HepG2 (cell line): ENCODE results near the gene FBXO48. TPM values are rescaled to one million over a fixed set of nuclear protein-coding genes. Genes with fewer than 3 reads are reported as not detected.

Experiments
- ATAC-seq: fragments of 200-7000 bp; cut with Tn5 transposase; 3 replicates; pipeline ENCODE4 v1.9.1; 2020; ENCODE audit warnings: mild to moderate bottlenecking, moderate library complexity
- BruUV-seq: library from RNA; stranded (reverse); fragments of 400-500 nt; replicated peaks from 2 replicates; lab custom pipeline; 2021; lab: Mats Ljungman, UMichigan
- CTCF ChIA-PET: fragments of 300-600 bp; formaldehyde crosslinking; extraction: SDS; loops from one replicate; lab custom pipeline; 2021; ENCODE audit warnings: low total read pairs, inconsistent platforms, low intra/inter-chr PET ratio; lab: Yijun Ruan, JAX
- POLR2A ChIA-PET: fragments of 350-600 bp; sonication (Branson Sonifier 250); formaldehyde crosslinking; loops from one replicate; lab custom pipeline; 2020; ENCODE audit warnings: antibody characterized with exemption, inconsistent platforms; lab: Yijun Ruan, JAX
- DNase-seq: peaks from one replicate; pipeline ENCODE4 v3.0.0-alpha.2; 2015; ENCODE audit warnings: low spot score
- FAIRE-seq: peaks from 3 replicates; lab custom pipeline; 2011; peaks lifted over from hg19 to GRCh38; lab: Jason Lieb, UNC
- H2AFZ ChIP-seq: one replicate; pipeline ENCODE4 v1.6.1; 2011; ENCODE audit warnings: low read length, inconsistent platforms
- H3K27ac ChIP-seq: fragments of 300-600 bp; 3 replicates; pipeline ENCODE4 v1.8.0; 2011; ENCODE audit warnings: mixed run types, mild to moderate bottlenecking, mixed read lengths, low read length, inconsistent platforms; ENCODE audit not compliant: insufficient read depth; ENCODE audit errors: extremely low read length
- H3K27me3 ChIP-seq, 2 experiments: fragments of 200-600 bp in 1 of 2; 2 replicates in 1 of 2; 3 replicates in 1 of 2; pipeline versions ENCODE4 v1.6.0 to v1.8.0; 2011; ENCODE audit warnings: low read length in 2 of 2, mild to moderate bottlenecking in 2 of 2, moderate library complexity in 2 of 2, inconsistent platforms in 1 of 2; ENCODE audit not compliant: insufficient read depth in 2 of 2, control insufficient read depth in 1 of 2
- H3K36me3 ChIP-seq, 2 experiments: fragments of 200-600 bp in 1 of 2; replicated peaks in 1 of 2; 2 replicates in 1 of 2; 3 replicates in 1 of 2; pipeline versions ENCODE4 v1.5.1 to v1.8.0; 2011; ENCODE audit warnings: low read length in 2 of 2, inconsistent platforms in 1 of 2; ENCODE audit not compliant: insufficient read depth in 2 of 2, control insufficient read depth in 1 of 2
- H3K4me1 ChIP-seq: 2 replicates; pipeline ENCODE4 v1.5.1; 2012; ENCODE audit warnings: low read length, inconsistent platforms; ENCODE audit not compliant: insufficient read depth
- H3K4me2 ChIP-seq: 2 replicates; pipeline ENCODE4 v1.6.0; 2011; ENCODE audit warnings: low read depth, low read length, inconsistent platforms
- H3K4me3 ChIP-seq, 3 experiments: fragments of 200-600 bp in 1 of 3; sonication (generic), shearing (Covaris generic) in 1 of 3; replicated peaks in 1 of 3; 2 replicates each; pipeline ENCODE4 v1.5.1; 2011 to 2016; ENCODE audit warnings: low read length in 3 of 3, inconsistent platforms in 2 of 3, low read depth in 2 of 3, mild to moderate bottlenecking in 2 of 3, control low read depth in 1 of 3, mixed read lengths in 1 of 3; ENCODE audit not compliant: insufficient read depth in 1 of 3
- H3K79me2 ChIP-seq: one replicate; pipeline ENCODE4 v1.6.1; 2011; ENCODE audit warnings: low read length, inconsistent platforms; ENCODE audit not compliant: insufficient read depth
- H3K9ac ChIP-seq: 2 replicates; pipeline ENCODE4 v1.6.0; 2011; ENCODE audit warnings: mild to moderate bottlenecking, low read depth, low read length, inconsistent platforms; ENCODE audit not compliant: insufficient read depth
- H3K9me3 ChIP-seq: 2 replicates; pipeline ENCODE4 v1.5.1; 2012; ENCODE audit warnings: mild to moderate bottlenecking, low read length
- H4K20me1 ChIP-seq: 2 replicates; pipeline ENCODE4 v1.6.0; 2011; ENCODE audit warnings: inconsistent platforms, mild to moderate bottlenecking, low read length, moderate library complexity; ENCODE audit not compliant: insufficient read depth
- ATM ChIP-seq: fragments of 450-650 bp; IDR thresholded peaks from 2 replicates; pipeline ENCODE4 v1.7.1; 2017; ENCODE audit warnings: mild to moderate bottlenecking, borderline replicate concordance
- CBX2 ChIP-seq, 2 experiments: fragments of 200-600 bp in 1 of 2; sonication (generic); formaldehyde crosslinking in 1 of 2; IDR thresholded peaks; 2 replicates each; pipeline versions ENCODE4 v1.7.0 to v1.8.1; 2018 to 2022; ENCODE audit warnings: low read depth in 2 of 2, low read length in 1 of 2, mild to moderate bottlenecking in 1 of 2, missing genetic modification reagents in 1 of 2
- CEBPG ChIP-seq: IDR thresholded peaks from 2 replicates; pipeline ENCODE4 v1.6.1; 2016
- ETV5 ChIP-seq: IDR thresholded peaks from 2 replicates; pipeline ENCODE4 v1.6.1; 2018; ENCODE audit warnings: missing biosample characterization, missing genetic modification reagents, inconsistent platforms, borderline replicate concordance
- FOXK1 ChIP-seq: sonication (generic); formaldehyde crosslinking; IDR thresholded peaks from 2 replicates; pipeline ENCODE4 v1.4.0; 2020; ENCODE audit warnings: low read depth, missing genetic modification reagents, borderline replicate concordance
- FOXK2 ChIP-seq: fragments of 450-650 bp; IDR thresholded peaks from 2 replicates; pipeline ENCODE4 v1.6.1; 2016
- IKZF1 ChIP-seq: fragments of 450-650 bp; IDR thresholded peaks from 2 replicates; pipeline ENCODE4 v1.7.1; 2016
- JDP2 ChIP-seq: sonication (generic); formaldehyde crosslinking; IDR thresholded peaks from 2 replicates; pipeline ENCODE4 v1.8.1; 2022; ENCODE audit warnings: missing genetic modification reagents, borderline replicate concordance
- NFKB2 ChIP-seq: sonication (generic); formaldehyde crosslinking; IDR thresholded peaks from 2 replicates; pipeline ENCODE4 v1.4.0; 2020; ENCODE audit warnings: missing genetic modification reagents, borderline replicate concordance
- NKX3-1 ChIP-seq: sonication (generic); formaldehyde crosslinking; IDR thresholded peaks from 2 replicates; pipeline ENCODE4 v1.5.0; 2020; ENCODE audit warnings: missing genetic modification reagents
- SATB2 ChIP-seq: sonication (generic); formaldehyde crosslinking; IDR thresholded peaks from 2 replicates; pipeline ENCODE4 v1.5.0; 2020; ENCODE audit warnings: missing genetic modification reagents
- SOX6 ChIP-seq, 2 experiments: fragments of 450-650 bp in 1 of 2; sonication (generic) in 1 of 2; formaldehyde crosslinking in 1 of 2; IDR thresholded peaks; 2 replicates each; pipeline versions ENCODE4 v1.4.0 to v1.6.1; 2017 to 2020; ENCODE audit warnings: antibody characterized with exemption in 1 of 2, mild to moderate bottlenecking in 1 of 2, missing genetic modification reagents in 1 of 2
- TBX2 ChIP-seq: sonication (generic); formaldehyde crosslinking; IDR thresholded peaks from 2 replicates; pipeline ENCODE4 v1.5.0; 2020; ENCODE audit warnings: missing genetic modification reagents, mild to moderate bottlenecking, borderline replicate concordance
- ZBTB38 ChIP-seq: sonication (generic); formaldehyde crosslinking; IDR thresholded peaks from 2 replicates; pipeline ENCODE4 v1.5.1; 2020; ENCODE audit warnings: mild to moderate bottlenecking, missing genetic modification reagents
- ZMYM2 ChIP-seq: sonication (generic); formaldehyde crosslinking; IDR thresholded peaks from 2 replicates; pipeline ENCODE4 v1.8.0; 2022; ENCODE audit warnings: mild to moderate bottlenecking, missing genetic modification reagents
- ZNF317 ChIP-seq: sonication (generic); formaldehyde crosslinking; IDR thresholded peaks from 2 replicates; pipeline ENCODE4 v1.5.0; 2020; ENCODE audit warnings: mild to moderate bottlenecking, missing genetic modification reagents
- ZNF34 ChIP-seq: sonication (generic); formaldehyde crosslinking; IDR thresholded peaks from 2 replicates; pipeline ENCODE4 v1.4.0; 2020; ENCODE audit warnings: mild to moderate bottlenecking, missing genetic modification reagents, borderline replicate concordance
- ZNF496 ChIP-seq: sonication (generic); formaldehyde crosslinking; IDR thresholded peaks from 2 replicates; pipeline ENCODE4 v1.8.1; 2023; ENCODE audit warnings: mild to moderate bottlenecking, moderate library complexity, missing genetic modification reagents; ENCODE audit not compliant: insufficient replicate concordance
- ZNF598 ChIP-seq: sonication (generic); formaldehyde crosslinking; IDR thresholded peaks from 2 replicates; pipeline ENCODE4 v1.5.1; 2020; ENCODE audit warnings: mild to moderate bottlenecking, missing genetic modification reagents, borderline replicate concordance
- WGBS: methylation state at CpG from one replicate; pipeline ENCODE4 v1.1.6; 2017; ENCODE audit warnings: low lambda C conversion rate; 5-methylcytosine and 5-hydroxymethylcytosine counted together
- in situ Hi-C: cut with HindIII; loops from 2 replicates; pipeline ENCODE4 v1.10.0; 2017; ENCODE audit warnings: low pct_unique_long_range_greater_than_20kb; ENCODE audit not compliant: extremely low pct_ligation_motif_present
- intact Hi-C: fragments of 100-400 bp; cut with micrococcal nuclease; formaldehyde crosslinking; loops from one replicate; pipeline ENCODE4 v1.10.0; 2022; ENCODE audit not compliant: unreplicated experiment
- polyA plus RNA-seq, 8 experiments: library from polyadenylated mRNA; depleted of rRNA in 3 of 8; stranded (reverse) in 7 of 8; unstranded in 1 of 8; fragments of >200 nt; fragmentation: Illumina TruSeq in 4 of 8; extraction: Trizol in 4 of 8; gene quantifications; 2 replicates each; pipeline versions ENCODE4 v1.2.1 to v1.2.3, GENCODE V29; 2011 to 2016; ENCODE audit warnings: low read depth in 4 of 8, missing spikeins in 1 of 8, mixed read lengths in 1 of 8; ENCODE audit not compliant: insufficient read depth in 1 of 8
- total RNA-seq, 5 experiments: library from RNA; depleted of rRNA; stranded (reverse); fragments of >200 nt; fragmentation: Illumina TruSeq; extraction: Trizol; gene quantifications; 2 replicates each; pipeline ENCODE4 v1.2.3, GENCODE V29; 2016; ENCODE audit warnings: low read depth in 1 of 5
- TF ChIP-seq, protein P1 (sequence below): sonication (generic); formaldehyde crosslinking; IDR thresholded peaks from 2 replicates; pipeline ENCODE4 v1.5.0; 2020; ENCODE audit warnings: mild to moderate bottlenecking, missing genetic modification reagents
- TF ChIP-seq, protein P2 (sequence below): IDR thresholded peaks from 2 replicates; pipeline ENCODE4 v1.6.1; 2016

FBXO48 gene
- total and polyA plus RNA-seq, 2 of the 13 experiments (the other 11 are each of a cell fraction or from before 2014, with no cell fraction given), result 0.42 to 1.1 TPM

DNA sequence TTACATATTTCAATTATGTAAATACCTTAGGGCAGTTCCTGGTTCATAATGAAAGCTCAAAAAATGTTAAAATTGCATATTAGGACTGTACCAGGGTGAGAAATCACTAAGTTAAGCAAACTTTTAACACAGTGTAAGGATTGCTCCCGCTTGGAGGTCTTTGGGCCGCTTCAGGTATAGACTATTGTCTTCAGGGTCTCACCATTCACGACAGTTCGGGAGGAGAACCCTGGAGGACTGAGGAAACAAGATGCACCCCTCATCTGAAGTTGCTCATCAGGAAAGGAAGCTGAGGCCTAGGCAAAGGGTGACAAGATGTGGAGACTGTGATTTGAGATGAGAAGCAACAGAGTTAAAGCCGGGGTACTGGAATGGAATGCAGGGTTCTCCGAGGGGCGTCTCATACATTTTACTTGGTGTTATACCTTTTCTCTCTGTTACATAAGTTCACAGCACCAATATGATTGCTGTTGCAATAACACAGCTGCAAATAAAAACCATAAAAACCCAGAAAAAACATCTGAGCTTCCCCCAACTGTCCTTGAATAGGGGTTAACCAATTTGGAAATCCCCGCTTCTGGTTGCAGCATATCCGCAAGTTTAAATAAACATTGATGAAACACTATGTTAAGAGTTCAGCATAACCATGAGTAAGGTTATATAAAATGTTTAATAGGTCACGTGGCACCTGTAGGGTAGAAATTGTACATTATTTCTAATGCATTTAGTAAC lies 40.1 kb downstream of the FBXO48 start (continued):
- TF ChIP-seq FOXK1 (CRISPR knock-in tag), result no peak
- no peak for TF ChIP-seq NKX3-1
- TF ChIP-seq, protein P1, sequence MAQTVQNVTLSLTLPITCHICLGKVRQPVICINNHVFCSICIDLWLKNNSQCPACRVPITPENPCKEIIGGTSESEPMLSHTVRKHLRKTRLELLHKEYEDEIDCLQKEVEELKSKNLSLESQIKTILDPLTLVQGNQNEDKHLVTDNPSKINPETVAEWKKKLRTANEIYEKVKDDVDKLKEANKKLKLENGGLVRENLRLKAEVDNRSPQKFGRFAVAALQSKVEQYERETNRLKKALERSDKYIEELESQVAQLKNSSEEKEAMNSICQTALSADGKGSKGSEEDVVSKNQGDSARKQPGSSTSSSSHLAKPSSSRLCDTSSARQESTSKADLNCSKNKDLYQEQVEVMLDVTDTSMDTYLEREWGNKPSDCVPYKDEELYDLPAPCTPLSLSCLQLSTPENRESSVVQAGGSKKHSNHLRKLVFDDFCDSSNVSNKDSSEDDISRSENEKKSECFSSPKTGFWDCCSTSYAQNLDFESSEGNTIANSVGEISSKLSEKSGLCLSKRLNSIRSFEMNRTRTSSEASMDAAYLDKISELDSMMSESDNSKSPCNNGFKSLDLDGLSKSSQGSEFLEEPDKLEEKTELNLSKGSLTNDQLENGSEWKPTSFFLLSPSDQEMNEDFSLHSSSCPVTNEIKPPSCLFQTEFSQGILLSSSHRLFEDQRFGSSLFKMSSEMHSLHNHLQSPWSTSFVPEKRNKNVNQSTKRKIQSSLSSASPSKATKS, result no peak
- TF ChIP-seq ZNF34, result no peak
- no peak for TF ChIP-seq ZNF598 (CRISPR knock-in tag)
- no peak for TF ChIP-seq ZBTB38 (CRISPR knock-in tag)
- TF ChIP-seq ATM, result no peak

DNA sequence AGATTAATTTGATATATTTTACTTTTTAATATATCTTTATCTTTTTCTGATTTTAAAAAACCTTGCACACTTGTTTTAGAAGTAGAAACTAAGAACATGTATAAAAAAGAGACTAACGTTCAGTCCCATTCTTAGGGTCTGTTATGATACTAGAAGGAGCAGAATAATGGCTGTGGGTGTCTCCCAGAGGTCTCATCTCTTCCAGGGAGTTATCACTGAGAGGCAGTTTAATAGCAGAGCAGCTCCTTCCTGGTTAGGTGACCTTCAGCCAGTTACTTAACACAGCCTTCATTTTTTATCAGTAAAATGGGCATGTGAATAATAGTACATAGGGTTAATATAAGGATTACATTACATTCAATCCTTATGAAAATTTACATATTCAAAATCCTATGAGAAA lies 40.6 kb downstream of the FBXO48 start:
- FAIRE-seq, result no peak
- no peak overlapping the region for H3K4me2 ChIP-seq
- 3% methylated on average over 1 of the region's 1 CpG for WGBS
- H3K4me3 ChIP-seq, result no peak overlapping the region
- H3K79me2 ChIP-seq, result no peaks in the 10 kb centered on the region
- ATAC-seq, result no peak
- no peaks in the 10 kb centered on the region for H3K4me1 ChIP-seq
- H2AFZ ChIP-seq, result no peak overlapping the region
- CTCF ChIA-PET, result no interaction called here
- intact Hi-C loops, result no loop called here
- H3K36me3 ChIP-seq, result no peaks in the 10 kb centered on the region
- peaks cover 0 to 6% of the 10 kb centered on the region in 2 experiments; a peak in 1 of 5 replicates for H3K27me3 ChIP-seq
- POLR2A ChIA-PET, result no interaction called here
- no peaks in the 10 kb centered on the region for H4K20me1 ChIP-seq
- no TSS peak for BruUV-seq
- H3K9ac ChIP-seq, result no peak overlapping the region
- no peak for DNase-seq
- H3K9me3 ChIP-seq, result no peaks in the 10 kb centered on the region
- H3K27ac ChIP-seq, result no peak overlapping the region
- in situ Hi-C loops, result no loop called here
- TF ChIP-seq ZMYM2 (CRISPR knock-in tag) (no peak), CEBPG (CRISPR knock-in tag) (no peak), SATB2 (CRISPR knock-in tag) (no peak), SOX6 (IDR thresholded peaks at IDR 0.05) (no peak), SOX6 (CRISPR knock-in tag; IDR thresholded peaks at IDR 0.05) (no peak), JDP2 (CRISPR knock-in tag) (no peak), ETV5 (CRISPR knock-in tag) (no peak), NFKB2 (CRISPR knock-in tag) (no peak), ZNF598 (CRISPR knock-in tag) (no peak), IKZF1 (no peak), ZNF496 (CRISPR knock-in tag) (no peak), FOXK2 (no peak), CBX2 (IDR thresholded peaks at IDR 0.05; ENCODE audit: low read depth, low read length) (no peak), CBX2 (CRISPR knock-in tag; IDR thresholded peaks at IDR 0.05; ENCODE audit: low read depth) (no peak), ZNF317 (CRISPR knock-in tag) (no peak), TBX2 (CRISPR knock-in tag) (no peak)
- TF ChIP-seq, protein P2, sequence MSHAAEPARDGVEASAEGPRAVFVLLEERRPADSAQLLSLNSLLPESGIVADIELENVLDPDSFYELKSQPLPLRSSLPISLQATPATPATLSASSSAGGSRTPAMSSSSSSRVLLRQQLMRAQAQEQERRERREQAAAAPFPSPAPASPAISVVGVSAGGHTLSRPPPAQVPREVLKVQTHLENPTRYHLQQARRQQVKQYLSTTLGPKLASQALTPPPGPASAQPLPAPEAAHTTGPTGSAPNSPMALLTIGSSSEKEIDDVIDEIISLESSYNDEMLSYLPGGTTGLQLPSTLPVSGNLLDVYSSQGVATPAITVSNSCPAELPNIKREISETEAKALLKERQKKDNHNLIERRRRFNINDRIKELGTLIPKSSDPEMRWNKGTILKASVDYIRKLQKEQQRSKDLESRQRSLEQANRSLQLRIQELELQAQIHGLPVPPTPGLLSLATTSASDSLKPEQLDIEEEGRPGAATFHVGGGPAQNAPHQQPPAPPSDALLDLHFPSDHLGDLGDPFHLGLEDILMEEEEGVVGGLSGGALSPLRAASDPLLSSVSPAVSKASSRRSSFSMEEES, result no peak
